A673 (cell line): ENCODE results near the gene RHOF. TPM values are rescaled to one million over a fixed set of nuclear protein-coding genes. Genes with fewer than 3 reads are reported as not detected.

Source experiments
- BruUV-seq: library from RNA; stranded (reverse); fragments of 400-500 nt; replicated peaks from 2 replicates; lab custom pipeline; 2021; lab: Mats Ljungman, UMichigan
- CTCF ChIA-PET: fragments of 300-600 bp; sonication (Branson Sonifier 250); formaldehyde crosslinking; loops from one replicate; lab custom pipeline; 2022; ENCODE audit warnings: antibody characterized with exemption; lab: Charles Lee
- POLR2A ChIA-PET: fragments of 300-600 bp; sonication (Branson Sonifier 250); formaldehyde crosslinking; loops from one replicate; lab custom pipeline; 2022; ENCODE audit warnings: antibody characterized with exemption; ENCODE audit not compliant: low non-redundant PET; lab: Charles Lee
- DNase-seq: peaks from one replicate; pipeline ENCODE4 v3.0.0-alpha.2; 2015; ENCODE audit warnings: low spot score
- H3K27ac ChIP-seq: fragments of 200-600 bp; sonication (generic); 2 replicates; pipeline ENCODE4 v1.5.1; 2016; ENCODE audit warnings: mixed run types, low read depth, mild to moderate bottlenecking, mixed read lengths, antibody characterized with exemption, low read length; ENCODE audit not compliant: poor library complexity, severe bottlenecking
- H3K27me3 ChIP-seq: fragments of 200-600 bp; sonication (generic); replicated peaks from 2 replicates; pipeline ENCODE4 v1.6.1; 2017; ENCODE audit warnings: mixed run types, low read depth, mild to moderate bottlenecking, mixed read lengths, antibody characterized with exemption, low read length; ENCODE audit not compliant: insufficient read depth, poor library complexity
- H3K36me3 ChIP-seq: fragments of 200-600 bp; sonication (generic); 2 replicates; pipeline ENCODE4 v1.6.1; 2016; ENCODE audit warnings: mixed run types, mild to moderate bottlenecking, mixed read lengths, antibody characterized with exemption, low read length; ENCODE audit not compliant: insufficient read depth, poor library complexity, severe bottlenecking
- H3K4me1 ChIP-seq: fragments of 200-600 bp; sonication (generic); 2 replicates; pipeline ENCODE4 v1.6.1; 2017; ENCODE audit warnings: mixed run types, mild to moderate bottlenecking, mixed read lengths, antibody characterized with exemption, low read length; ENCODE audit not compliant: insufficient read depth, poor library complexity, severe bottlenecking
- H3K4me3 ChIP-seq: fragments of 200-600 bp; sonication (generic); 2 replicates; pipeline ENCODE4 v1.5.1; 2016; ENCODE audit warnings: low read depth, mixed run types, mild to moderate bottlenecking, mixed read lengths, low read length; ENCODE audit not compliant: poor library complexity, severe bottlenecking
- H3K9me3 ChIP-seq: fragments of 200-600 bp; sonication (generic); 2 replicates; pipeline ENCODE4 v1.6.1; 2016; ENCODE audit warnings: mixed run types, low read depth, mild to moderate bottlenecking, mixed read lengths, antibody characterized with exemption, low read length; ENCODE audit not compliant: poor library complexity, severe bottlenecking
- EZH2 ChIP-seq: fragments of 200-600 bp; sonication (generic); IDR thresholded peaks from 2 replicates; pipeline ENCODE4 v1.6.1; 2017; ENCODE audit warnings: borderline replicate concordance, low read depth, mild to moderate bottlenecking, mixed read lengths, antibody characterized with exemption, low read length; ENCODE audit not compliant: poor library complexity, severe bottlenecking
- intact Hi-C: fragments of 100-400 bp; cut with micrococcal nuclease; formaldehyde crosslinking; loops from one replicate; pipeline ENCODE4 v1.10.0; 2022; ENCODE audit not compliant: unreplicated experiment
- total RNA-seq: library from RNA; stranded (reverse); gene quantifications from 2 replicates; pipeline ENCODE4 v1.2.3, GENCODE V29; 2021
- TF ChIP-seq, protein P1 (sequence below): fragments of 300-800, 200-600 bp; sonication (generic); conservative IDR thresholded peaks from 2 replicates; pipeline ENCODE4 v1.5.1; 2017; ENCODE audit warnings: low read depth, mild to moderate bottlenecking, antibody characterized with exemption, low read length, moderate library complexity, mixed read lengths

Gene RHOF
- total RNA-seq, 1 experiment from 2014 or later = 21.1 TPM

- H3K4me3 ChIP-seq = no peak overlapping the region
- ChIA-PET POLR2A (no interaction called here), CTCF (no interaction called here)
- BruUV-seq = no TSS peak
- DNase-seq = no peak
- H3K27me3 ChIP-seq = no peaks in the 10 kb centered on the region
- H3K36me3 ChIP-seq = peaks cover 46% of the 10 kb centered on the region
- TF ChIP-seq EZH2 = no peak
- TF ChIP-seq, protein P1, sequence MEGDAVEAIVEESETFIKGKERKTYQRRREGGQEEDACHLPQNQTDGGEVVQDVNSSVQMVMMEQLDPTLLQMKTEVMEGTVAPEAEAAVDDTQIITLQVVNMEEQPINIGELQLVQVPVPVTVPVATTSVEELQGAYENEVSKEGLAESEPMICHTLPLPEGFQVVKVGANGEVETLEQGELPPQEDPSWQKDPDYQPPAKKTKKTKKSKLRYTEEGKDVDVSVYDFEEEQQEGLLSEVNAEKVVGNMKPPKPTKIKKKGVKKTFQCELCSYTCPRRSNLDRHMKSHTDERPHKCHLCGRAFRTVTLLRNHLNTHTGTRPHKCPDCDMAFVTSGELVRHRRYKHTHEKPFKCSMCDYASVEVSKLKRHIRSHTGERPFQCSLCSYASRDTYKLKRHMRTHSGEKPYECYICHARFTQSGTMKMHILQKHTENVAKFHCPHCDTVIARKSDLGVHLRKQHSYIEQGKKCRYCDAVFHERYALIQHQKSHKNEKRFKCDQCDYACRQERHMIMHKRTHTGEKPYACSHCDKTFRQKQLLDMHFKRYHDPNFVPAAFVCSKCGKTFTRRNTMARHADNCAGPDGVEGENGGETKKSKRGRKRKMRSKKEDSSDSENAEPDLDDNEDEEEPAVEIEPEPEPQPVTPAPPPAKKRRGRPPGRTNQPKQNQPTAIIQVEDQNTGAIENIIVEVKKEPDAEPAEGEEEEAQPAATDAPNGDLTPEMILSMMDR = no peak
- H3K9me3 ChIP-seq = no peaks in the 10 kb centered on the region
- no peaks in the 10 kb centered on the region for H3K4me1 ChIP-seq
- H3K27ac ChIP-seq = no peak overlapping the region
- intact Hi-C loops = no loop called here
Measured at GRCh38 chr12:121823727-121824115, 30.2 kb upstream of the RHOF start.

- CTCF ChIA-PET = no interaction called here
- no peak for TF ChIP-seq EZH2
- TF ChIP-seq, protein P1 = no peak
- no peak for DNase-seq
- no peaks in the 10 kb centered on the region for H3K4me1 ChIP-seq
- H3K9me3 ChIP-seq = no peaks in the 10 kb centered on the region
- intact Hi-C loops = no loop called here
- no TSS peak for BruUV-seq
- H3K36me3 ChIP-seq = peaks cover 43% of the 10 kb centered on the region
- POLR2A ChIA-PET = no interaction called here
- no peak overlapping the region for H3K4me3 ChIP-seq
- no peak overlapping the region for H3K27ac ChIP-seq
- no peaks in the 10 kb centered on the region for H3K27me3 ChIP-seq
Measured at GRCh38 chr12:121823101-121823726, 29.7 kb upstream of the RHOF start.

- Histone ChIP-seq H3K27ac (no peak overlapping the region), H3K27me3 (no peaks in the 10 kb centered on the region), H3K4me3 (no peak overlapping the region), H3K4me1 (no peaks in the 10 kb centered on the region), H3K36me3 (peaks cover 43% of the 10 kb centered on the region), H3K9me3 (no peaks in the 10 kb centered on the region)
- CTCF ChIA-PET = no interaction called here
- no peak for TF ChIP-seq EZH2
- TF ChIP-seq, protein P1 = no peak
- no TSS peak for BruUV-seq
- POLR2A ChIA-PET = no interaction called here
- intact Hi-C loops = no loop called here
- no peak for DNase-seq
Measured at GRCh38 chr12:121822393-121823100, 29.1 kb upstream of the RHOF start.
